GM21381 (cell line): ENCODE data around the gene STK39.
A peak's percentile ranks its signal among the peaks of the same experiment; 100 is the strongest.

Experiments
- ATAC-seq: cut with Tn5 transposase; IDR thresholded peaks from one replicate; pipeline ENCODE4 v1.9.1; 2021; ENCODE audit warnings: mild to moderate bottlenecking, moderate library complexity; ENCODE audit not compliant: unreplicated experiment

The STK39 gene

DNA sequence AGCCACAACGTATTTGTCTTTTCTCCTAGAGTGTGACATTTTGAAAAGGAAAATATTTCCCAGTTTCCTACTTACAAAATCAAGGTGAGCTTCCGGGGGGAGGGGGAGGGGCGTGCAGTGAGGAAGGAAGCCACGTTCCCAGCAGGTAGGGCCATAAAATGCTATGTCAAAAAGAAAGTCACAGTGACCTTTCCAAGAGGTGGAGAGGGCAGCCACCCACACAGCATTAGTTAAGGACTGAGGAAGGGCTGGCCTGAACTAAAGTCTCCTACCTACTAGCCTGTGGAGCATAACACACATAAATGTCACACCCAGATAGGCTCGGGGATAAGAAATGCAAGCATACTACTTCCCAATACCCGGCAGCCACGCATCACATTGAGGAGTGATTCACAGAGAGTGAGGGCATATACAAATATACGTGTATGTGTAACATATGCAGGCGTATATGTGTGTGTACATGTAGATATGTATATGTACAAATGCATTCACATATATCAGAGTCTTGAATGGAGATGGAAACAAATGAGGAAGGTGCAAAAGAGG is 191.1 kb downstream of the STK39 start:
- ATAC-seq: no peak

DNA sequence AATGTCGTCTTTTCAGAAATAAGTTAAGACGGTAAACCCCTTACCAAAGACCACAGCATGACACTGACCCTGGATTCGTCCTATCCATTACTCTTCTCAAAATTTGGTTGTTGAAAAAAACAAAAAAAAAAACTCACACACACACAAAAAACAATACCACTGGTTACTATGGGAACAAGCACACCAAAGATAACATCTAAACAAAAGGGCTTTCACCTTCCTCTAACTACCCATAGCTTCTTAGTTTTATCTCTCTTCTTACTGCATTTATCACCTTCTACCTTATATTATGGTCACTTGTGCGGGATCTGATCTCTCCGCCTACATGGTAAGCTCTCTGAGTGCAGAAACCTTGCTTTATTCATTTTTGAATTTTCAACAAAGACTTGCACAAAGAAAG is 192.7 kb downstream of the STK39 start:
- no peak for ATAC-seq

DNA sequence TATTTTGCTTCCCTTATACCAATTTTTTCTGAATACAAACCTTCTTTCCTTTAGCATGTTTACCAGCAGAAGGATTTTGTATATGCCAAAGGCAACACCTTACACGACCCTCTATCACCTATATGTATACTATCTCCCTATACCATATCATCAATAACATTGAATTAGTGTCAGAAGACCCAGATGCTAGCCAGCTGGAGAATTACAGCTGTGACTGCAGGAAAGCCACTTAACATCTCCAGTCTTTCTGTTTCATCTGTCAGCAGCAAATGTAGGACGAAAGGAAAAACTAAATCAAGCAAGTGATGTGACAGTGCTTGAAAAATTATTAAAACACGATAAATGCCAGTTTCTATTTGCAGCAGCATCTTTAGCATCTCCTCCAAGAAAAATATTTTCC is 193.7 kb downstream of the STK39 start:
- ATAC-seq: no peak

GRCh38 chr2:168052773-168053172 is 194.6 kb downstream of the STK39 start:
- ATAC-seq: no peak

DNA sequence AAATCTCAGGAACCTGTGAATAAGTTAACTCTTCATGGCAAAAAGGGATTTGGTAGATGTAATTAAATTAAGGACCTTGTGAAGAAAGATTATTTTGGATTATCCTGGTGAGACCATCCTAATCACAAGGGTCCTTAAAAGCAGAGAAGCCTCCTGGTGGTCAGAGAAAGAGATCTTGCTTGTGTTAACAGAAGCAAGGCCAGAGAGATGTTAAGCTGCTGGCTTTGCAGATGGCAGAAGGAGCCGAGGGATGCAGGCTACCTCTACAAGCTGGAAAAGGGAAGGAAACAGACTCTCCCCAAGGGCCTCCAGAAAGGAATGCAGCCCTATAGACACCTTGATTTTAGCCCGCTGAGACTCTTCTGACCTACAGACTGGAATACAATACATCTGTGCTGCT is 197.0 kb downstream of the STK39 start:
- ATAC-seq: no peak

GRCh38 chr2:168049609-168050008 is 197.8 kb downstream of the STK39 start:
- ATAC-seq: no peak

GRCh38 chr2:168047091-168047690 is 200.2 kb downstream of the STK39 start:
- no peak for ATAC-seq

DNA sequence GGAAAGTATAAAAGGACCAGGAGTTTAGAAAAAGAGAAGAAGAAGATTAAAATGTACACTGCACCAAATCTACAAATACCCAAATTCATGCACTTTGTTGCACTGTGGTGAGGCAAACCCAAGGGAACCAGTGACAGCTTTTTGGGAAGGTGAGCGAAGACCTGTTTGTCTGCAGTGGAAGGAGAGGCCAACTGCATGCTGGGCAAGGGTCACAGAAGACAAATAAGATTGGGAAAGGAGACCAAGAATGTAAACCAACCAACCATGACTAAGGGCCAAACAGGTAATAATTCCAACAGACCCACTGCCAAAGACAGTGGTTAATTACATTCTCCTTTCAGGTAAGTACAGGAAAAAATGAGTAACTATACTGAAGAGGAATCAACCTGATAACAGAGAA is 202.8 kb downstream of the STK39 start:
- no peak for ATAC-seq

DNA sequence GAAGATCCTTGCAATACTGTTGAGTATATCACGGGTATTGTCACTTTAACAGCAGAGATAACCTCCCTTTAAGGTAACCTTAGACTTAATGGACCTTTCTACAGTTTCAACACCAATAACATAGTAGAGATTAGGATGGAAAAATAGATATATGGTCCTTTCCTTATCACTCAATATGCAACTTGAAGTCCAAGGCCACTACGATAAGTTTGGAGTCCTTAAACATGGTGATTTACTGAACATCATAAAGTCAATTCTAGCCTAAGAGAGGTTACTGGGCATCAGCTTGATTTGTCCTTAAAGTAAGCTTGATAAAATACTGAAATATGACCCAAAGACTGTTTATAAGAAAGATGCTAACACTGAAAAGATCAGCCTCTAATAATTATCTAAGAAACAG is 203.2 kb downstream of the STK39 start:
- ATAC-seq: no peak

DNA sequence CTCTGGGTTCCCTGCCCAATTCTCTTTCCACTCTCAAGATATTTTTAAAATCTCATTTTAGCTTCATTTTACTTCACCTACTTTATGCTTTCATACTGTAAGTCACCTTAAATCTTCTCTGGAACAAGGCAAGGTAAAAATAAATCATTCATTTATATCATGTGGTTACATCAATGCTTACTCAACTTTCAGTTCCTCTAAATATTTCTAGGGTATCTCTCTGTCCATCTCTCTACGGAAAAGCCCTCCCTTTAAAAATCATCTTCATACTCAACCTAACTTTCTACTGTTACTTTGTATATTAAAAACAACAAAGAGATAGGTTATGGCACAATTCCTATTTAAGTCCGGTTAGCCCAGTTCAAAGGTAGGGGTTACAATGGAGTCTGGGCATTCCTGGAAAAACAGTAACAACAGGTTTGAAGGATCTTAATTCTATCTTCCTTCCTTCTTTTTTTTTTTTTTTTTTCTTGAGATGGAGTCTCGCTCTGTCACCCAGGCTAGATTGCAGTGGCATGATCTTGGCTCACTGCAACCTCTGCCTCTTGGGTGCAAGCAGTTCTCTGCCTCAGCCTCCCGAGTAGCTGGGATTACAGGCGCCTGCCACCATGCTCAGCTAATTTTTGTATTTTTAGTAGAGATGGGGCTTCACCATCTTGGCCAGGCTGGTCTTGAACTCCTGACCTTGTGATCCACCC is 205.1 kb downstream of the STK39 start:
- ATAC-seq: peak; percentile 92

DNA sequence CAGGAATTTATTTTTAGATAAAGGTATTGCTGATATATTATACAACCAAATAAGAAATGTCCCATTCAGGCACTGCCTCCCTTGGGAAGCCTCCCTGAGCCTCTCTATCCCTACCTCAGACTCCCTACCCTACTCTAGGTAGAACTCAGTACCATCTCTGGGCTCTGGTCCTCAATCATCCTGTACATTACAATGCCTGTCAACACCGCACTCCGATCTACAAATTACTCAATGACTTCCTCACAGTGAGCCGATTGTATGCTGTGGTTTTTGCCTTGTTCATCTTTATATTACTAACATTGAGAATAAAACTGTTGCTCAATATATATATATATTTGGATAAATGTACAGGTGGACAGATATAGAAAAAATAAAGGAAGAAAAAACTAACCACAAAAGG is 207.5 kb downstream of the STK39 start:
- no peak for ATAC-seq

GRCh38 chr2:168037778-168038177 is 209.6 kb downstream of the STK39 start:
- no peak for ATAC-seq

GRCh38 chr2:168035458-168035857 is 211.9 kb downstream of the STK39 start:
- peak; percentile 68 for ATAC-seq

DNA sequence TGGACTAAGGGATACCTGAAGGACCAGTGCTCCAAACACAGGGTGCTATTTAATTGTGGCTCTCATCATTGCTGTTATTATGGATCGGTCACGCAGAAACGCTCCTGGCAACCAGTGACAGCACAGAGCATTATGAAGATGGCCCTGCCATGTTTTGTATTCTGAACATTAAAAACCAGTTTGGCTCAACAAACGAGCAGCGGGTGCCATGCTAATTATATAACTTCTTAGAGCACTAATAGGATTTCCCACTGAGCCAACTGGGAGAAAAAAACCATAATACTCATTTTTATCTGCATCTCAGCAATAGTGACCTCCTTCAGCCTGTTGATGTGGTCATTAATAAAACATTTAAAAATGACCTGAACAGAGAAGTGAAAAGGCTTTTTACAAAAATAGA is 212.8 kb downstream of the STK39 start:
- no peak for ATAC-seq

GRCh38 chr2:168033966-168034365 is 213.4 kb downstream of the STK39 start:
- no peak for ATAC-seq

GRCh38 chr2:168032091-168032490 is 215.3 kb downstream of the STK39 start:
- no peak for ATAC-seq

GRCh38 chr2:168030862-168031624 is 216.4 kb downstream of the STK39 start:
- peak; percentile 74 for ATAC-seq

DNA sequence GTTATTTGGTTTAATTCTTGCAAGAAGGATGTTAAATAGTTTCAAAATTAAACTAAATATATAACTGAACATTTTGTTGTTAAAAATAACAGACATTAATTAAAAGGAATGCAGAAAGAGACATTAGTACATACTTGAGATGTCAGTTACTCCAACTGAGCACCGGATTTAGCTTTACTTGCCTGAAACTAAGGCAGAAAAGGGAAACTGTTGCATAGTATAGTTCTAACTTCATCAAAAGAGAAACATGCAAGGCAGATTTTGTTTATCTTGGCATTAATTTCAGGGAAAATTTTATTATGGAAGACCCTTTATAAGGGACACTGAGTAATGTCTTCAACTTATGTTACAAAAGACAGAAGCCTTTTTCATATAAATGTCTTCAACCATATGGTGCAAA is 218.3 kb downstream of the STK39 start:
- no peak for ATAC-seq

DNA sequence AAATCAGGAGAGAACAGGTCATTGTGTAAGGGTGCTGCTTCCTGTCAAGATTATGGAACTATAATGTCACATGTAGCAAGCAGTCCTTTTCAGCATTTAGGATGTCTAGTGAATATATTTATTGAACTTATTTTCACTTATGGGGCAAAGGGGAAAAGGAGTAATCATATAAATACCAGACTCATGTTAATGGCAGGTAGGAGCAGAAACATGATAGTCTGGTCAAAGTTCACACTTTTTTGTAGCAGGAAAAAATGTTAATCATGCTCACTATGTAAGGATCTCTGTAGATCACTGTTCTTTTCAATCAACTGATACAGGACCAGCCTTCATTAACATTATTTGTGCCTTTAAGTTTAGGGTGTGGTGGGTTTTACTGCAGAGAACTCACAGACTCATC is 219.0 kb downstream of the STK39 start:
- ATAC-seq: no peak

- no peak for ATAC-seq
Measured at GRCh38 chr2:168025487-168026202, 221.8 kb downstream of the STK39 start.

GRCh38 chr2:168024459-168024858 is 222.9 kb downstream of the STK39 start:
- ATAC-seq: no peak
